Panc1 (cell line): ENCODE data around the gene SRSF12. TPM values are rescaled to one million over a fixed set of nuclear protein-coding genes. Genes with fewer than 3 reads are reported as not detected.
"Not testable (repeated sequence)": the region's sequence is repeated elsewhere in the genome, so short reads cannot be mapped to it uniquely, and the experiment has no call there.

Source experiments
- ATAC-seq: fragments of 200-7000 bp; cut with Tn5 transposase; 2 replicates; pipeline ENCODE4 v1.9.1; 2020; ENCODE audit warnings: mild to moderate bottlenecking, moderate library complexity
- BruUV-seq: library from RNA; stranded (reverse); fragments of 400-500 nt; replicated peaks from 2 replicates; lab custom pipeline; 2021; lab: Mats Ljungman, UMichigan
- CTCF ChIA-PET: fragments of 300-600 bp; sonication (Branson Sonifier 250); formaldehyde crosslinking; loops from one replicate; lab custom pipeline; 2022; ENCODE audit warnings: antibody characterized with exemption; lab: Charles Lee
- POLR2A ChIA-PET: fragments of 300-600 bp; sonication (Branson Sonifier 250); formaldehyde crosslinking; loops from one replicate; lab custom pipeline; 2022; ENCODE audit warnings: antibody characterized with exemption; lab: Charles Lee
- DNase-seq: peaks from one replicate; pipeline ENCODE4 v3.0.0-alpha.2; 2010; ENCODE audit warnings: low read depth, low spot score
- H3K27ac ChIP-seq: 2 replicates; pipeline ENCODE4 v1.5.1; 2011; ENCODE audit warnings: mild to moderate bottlenecking, low read length, inconsistent platforms
- H3K27me3 ChIP-seq: fragments of 200-500 bp; sonication (Bioruptor generic); 2 replicates; pipeline ENCODE4 v1.6.0; 2014; ENCODE audit warnings: low read length, inconsistent platforms; ENCODE audit not compliant: control insufficient read depth, insufficient read depth
- H3K36me3 ChIP-seq: fragments of 200-500 bp; sonication (Bioruptor generic); 2 replicates; pipeline ENCODE4 v1.5.1; 2014; ENCODE audit warnings: inconsistent platforms, mild to moderate bottlenecking, low read length, moderate library complexity; ENCODE audit not compliant: control insufficient read depth, insufficient read depth
- H3K4me1 ChIP-seq: 2 replicates; pipeline ENCODE4 v1.5.1; 2011; ENCODE audit warnings: inconsistent platforms, mild to moderate bottlenecking, low read length, moderate library complexity; ENCODE audit not compliant: control insufficient read depth, insufficient read depth
- H3K4me3 ChIP-seq, 2 experiments: 2 replicates each; pipeline ENCODE4 v1.5.1; 2011 to 2012; ENCODE audit warnings: low read depth in 2 of 2, low read length in 2 of 2, mild to moderate bottlenecking in 2 of 2, inconsistent platforms in 1 of 2, moderate library complexity in 1 of 2
- H3K9me3 ChIP-seq: fragments of 200-500 bp; sonication (Bioruptor generic); 2 replicates; pipeline ENCODE4 v1.5.1; 2014; ENCODE audit warnings: low read depth, mild to moderate bottlenecking, inconsistent platforms, low read length, moderate library complexity; ENCODE audit not compliant: control insufficient read depth, insufficient read depth
- CTCF ChIP-seq: fragments of 450-650 bp; IDR thresholded peaks from 2 replicates; pipeline ENCODE4 v1.5.1; 2017; ENCODE audit warnings: mild to moderate bottlenecking
- POLR2AphosphoS5 ChIP-seq: IDR thresholded peaks from 2 replicates; pipeline ENCODE4 v1.6.1; 2012; ENCODE audit warnings: mild to moderate bottlenecking, low read depth, low read length, moderate library complexity
- REST ChIP-seq, 2 experiments: IDR thresholded peaks; 2 replicates each; pipeline ENCODE4 v1.6.1; 2011 to 2012; ENCODE audit warnings: low read depth in 2 of 2, control low read depth in 1 of 2, low read length in 1 of 2, mild to moderate bottlenecking in 1 of 2, moderate library complexity in 1 of 2; ENCODE audit not compliant: insufficient read depth in 1 of 2
- SIN3A ChIP-seq: IDR thresholded peaks from 2 replicates; pipeline ENCODE4 v1.6.1; 2012; ENCODE audit warnings: low read depth, mild to moderate bottlenecking, low read length, moderate library complexity, borderline replicate concordance; ENCODE audit not compliant: insufficient read depth
- TCF7L2 ChIP-seq: IDR thresholded peaks from 2 replicates; pipeline ENCODE4 v1.6.1; 2011; ENCODE audit warnings: mild to moderate bottlenecking, low read depth, low read length, inconsistent platforms
- in situ Hi-C: cut with HindIII; loops from 2 replicates; pipeline ENCODE4 v1.10.0; 2016; ENCODE audit warnings: low sequenced_read_pairs, low pct_unique_long_range_greater_than_20kb
- intact Hi-C: fragments of 100-400 bp; cut with micrococcal nuclease; formaldehyde crosslinking; loops from one replicate; pipeline ENCODE4 v1.10.0; 2022; ENCODE audit not compliant: unreplicated experiment
- total RNA-seq: library from RNA; stranded (reverse); gene quantifications from one replicate; pipeline ENCODE4 v1.2.1, GENCODE V29; 2021; ENCODE audit not compliant: unreplicated experiment

SRSF12 gene
- total RNA-seq, 1 experiment from 2014 or later: 0.28 TPM

GRCh38 chr6:89066940-89067646 is 50.8 kb downstream of the SRSF12 start:
- no peaks in the 10 kb centered on the region for H3K36me3 ChIP-seq
- ChIA-PET POLR2A (no interaction called here), CTCF (no interaction called here)
- H3K4me1 ChIP-seq: no peaks in the 10 kb centered on the region
- no peak overlapping the region for H3K27ac ChIP-seq
- BruUV-seq: no TSS peak
- H3K9me3 ChIP-seq: no peaks in the 10 kb centered on the region
- no peak overlapping the region for H3K4me3 ChIP-seq
- TF ChIP-seq SIN3A: no peak
- TF ChIP-seq REST (IDR thresholded peaks at IDR 0.05; ENCODE audit: insufficient read depth in 1 of 2, low read depth in 2 of 2, low read length in 1 of 2): no peak
- no peak for TF ChIP-seq TCF7L2
- ATAC-seq (no peak), DNase-seq (no peak)
- in situ Hi-C loops (no loop called here), intact Hi-C loops (no loop called here)
- H3K27me3 ChIP-seq: no peaks in the 10 kb centered on the region

GRCh38 chr6:89066121-89066520 is 51.8 kb downstream of the SRSF12 start:
- POLR2A ChIA-PET, DNase-seq, H3K9me3 ChIP-seq, H3K36me3 ChIP-seq, H3K4me3 ChIP-seq, H3K4me1 ChIP-seq, in situ Hi-C loops, H3K27ac ChIP-seq, intact Hi-C loops, H3K27me3 ChIP-seq, BruUV-seq, ATAC-seq, CTCF ChIA-PET: not testable (repeated sequence)

- H3K27me3 ChIP-seq, DNase-seq, H3K36me3 ChIP-seq, H3K27ac ChIP-seq, H3K4me1 ChIP-seq, intact Hi-C loops, POLR2A ChIA-PET, BruUV-seq, CTCF ChIA-PET, in situ Hi-C loops, ATAC-seq, H3K9me3 ChIP-seq, H3K4me3 ChIP-seq: not testable (repeated sequence)
These were observed 52.9 kb downstream of the SRSF12 start for GRCh38 chr6:89064931-89065330.

GRCh38 chr6:89063881-89064280 is 54.0 kb downstream of the SRSF12 start:
- BruUV-seq: no TSS peak
- no peak for TF ChIP-seq TCF7L2
- TF ChIP-seq CTCF: no peak
- TF ChIP-seq POLR2AphosphoS5: no peak
- TF ChIP-seq REST (IDR thresholded peaks at IDR 0.05; ENCODE audit: insufficient read depth in 1 of 2, low read depth in 2 of 2, low read length in 1 of 2): no peak
- TF ChIP-seq SIN3A: no peak
- ATAC-seq (no peak), DNase-seq (no peak)
- ChIA-PET CTCF (no interaction called here), POLR2A (no interaction called here)
- Histone ChIP-seq H3K36me3 (no peaks in the 10 kb centered on the region), H3K27ac (no peak overlapping the region), H3K4me3 (no peak overlapping the region), H3K27me3 (no peaks in the 10 kb centered on the region), H3K4me1 (no peaks in the 10 kb centered on the region), H3K9me3 (no peaks in the 10 kb centered on the region)
- intact Hi-C loops (no loop called here), in situ Hi-C loops (no loop called here)
